Endothelial cell of umbilical vein (primary cell): ENCODE measurements around the gene MAST4. TPM values are rescaled to one million over a fixed set of nuclear protein-coding genes. Genes with fewer than 3 reads are reported as not detected.
A peak's percentile ranks its signal among the peaks of the same experiment; 100 is the strongest.

Source experiments
- BruUV-seq: library from RNA; stranded (reverse); fragments of 400-500 nt; replicated peaks from 2 replicates; lab custom pipeline; 2021; lab: Mats Ljungman, UMichigan
- CTCF ChIA-PET: fragments of 300-600, 350-600 bp; sonication (Branson Sonifier 250); formaldehyde crosslinking; loops from one replicate; lab custom pipeline; 2021; ENCODE audit warnings: antibody characterized with exemption, inconsistent platforms; lab: Charles Lee
- POLR2A ChIA-PET: fragments of 300-600, 350-600 bp; sonication (Branson Sonifier 250); formaldehyde crosslinking; loops from one replicate; lab custom pipeline; 2021; ENCODE audit warnings: antibody characterized with exemption, inconsistent platforms; lab: Charles Lee
- DNase-seq: peaks from one replicate; pipeline ENCODE4 v3.0.0-alpha.2; 2011; ENCODE audit warnings: low read depth, low spot score
- FAIRE-seq: peaks from 2 replicates; lab custom pipeline; 2011; peaks lifted over from hg19 to GRCh38; lab: Jason Lieb, UNC
- H2AFZ ChIP-seq: 2 replicates; pipeline ENCODE4 v1.6.0; 2012; ENCODE audit warnings: low read depth, low read length, control low read depth, inconsistent platforms
- H3K27ac ChIP-seq: 2 replicates; pipeline ENCODE4 v1.5.1; 2011; ENCODE audit warnings: low read depth, mild to moderate bottlenecking, control low read depth, low read length, moderate library complexity; ENCODE audit not compliant: insufficient read depth
- H3K27me3 ChIP-seq, 2 experiments: 2 replicates each; pipeline versions ENCODE4 v1.6.0 to v1.6.1; 2011; ENCODE audit warnings: low read length in 2 of 2, mixed read lengths in 1 of 2; ENCODE audit not compliant: control insufficient read depth in 2 of 2, insufficient read depth in 2 of 2
- H3K36me3 ChIP-seq, 2 experiments: 2 replicates in 1 of 2; 3 replicates in 1 of 2; pipeline ENCODE4 v1.5.1; 2011; ENCODE audit warnings: low read length in 2 of 2, mild to moderate bottlenecking in 1 of 2, moderate library complexity in 1 of 2; ENCODE audit not compliant: control insufficient read depth in 2 of 2, insufficient read depth in 2 of 2; ENCODE audit errors: extremely low read depth in 1 of 2
- H3K4me1 ChIP-seq: 3 replicates; pipeline ENCODE4 v1.5.1; 2011; ENCODE audit warnings: mild to moderate bottlenecking, low read length; ENCODE audit not compliant: control insufficient read depth, insufficient read depth; ENCODE audit errors: extremely low read depth
- H3K4me2 ChIP-seq: 2 replicates; pipeline ENCODE4 v1.6.1; 2011; ENCODE audit warnings: low read length, control low read depth, mixed read lengths; ENCODE audit not compliant: insufficient read depth
- H3K4me3 ChIP-seq, 3 experiments: fragments of 200-600 bp in 1 of 3; sonication (generic), shearing (Covaris generic) in 1 of 3; replicated peaks in 1 of 3; 2 replicates each; pipeline ENCODE4 v1.5.1; 2011 to 2016; ENCODE audit warnings: control low read depth in 3 of 3, low read length in 3 of 3, mild to moderate bottlenecking in 2 of 3, inconsistent platforms in 1 of 3, low read depth in 1 of 3, moderate library complexity in 1 of 3; ENCODE audit not compliant: insufficient read depth in 1 of 3
- H3K79me2 ChIP-seq: 2 replicates; pipeline ENCODE4 v1.6.0; 2012; ENCODE audit warnings: low read length, inconsistent platforms; ENCODE audit not compliant: control insufficient read depth, insufficient read depth
- H3K9ac ChIP-seq: replicated peaks from 2 replicates; pipeline ENCODE3; 2011; ENCODE audit warnings: low read length, control low read depth; ENCODE audit not compliant: insufficient read depth; ENCODE audit errors: extremely low read depth
- H3K9me1 ChIP-seq: replicated peaks from 3 replicates; pipeline ENCODE4 v1.6.0; 2011; ENCODE audit warnings: mild to moderate bottlenecking, low read length; ENCODE audit not compliant: control insufficient read depth, insufficient read depth; ENCODE audit errors: extremely low read depth
- H3K9me3 ChIP-seq: replicated peaks from 2 replicates; pipeline ENCODE4 v1.5.1; 2012; ENCODE audit warnings: low read length, inconsistent platforms; ENCODE audit not compliant: control insufficient read depth, insufficient read depth
- H4K20me1 ChIP-seq: replicated peaks from 2 replicates; pipeline ENCODE3; 2011; ENCODE audit warnings: mild to moderate bottlenecking, low read length; ENCODE audit not compliant: control insufficient read depth, insufficient read depth; ENCODE audit errors: extremely low read depth
- CTCF ChIP-seq, 2 donors: IDR thresholded peaks; 1 replicate in 1 of 2; 2 replicates in 1 of 2; pipeline ENCODE4 v1.5.1; 2011; ENCODE audit warnings: low read length in 2 of 2, mild to moderate bottlenecking in 2 of 2, moderate library complexity in 2 of 2, control low read depth in 1 of 2, inconsistent platforms in 1 of 2, low read depth in 1 of 2; ENCODE audit not compliant: insufficient read depth in 1 of 2; ENCODE audit errors: extremely low read depth in 1 of 2
- EZH2 ChIP-seq: IDR thresholded peaks from 2 replicates; pipeline ENCODE4 v1.6.1; 2012; ENCODE audit warnings: borderline replicate concordance, low read depth, mild to moderate bottlenecking, moderate library complexity, low read length, inconsistent platforms; ENCODE audit not compliant: severe bottlenecking
- FOS ChIP-seq: IDR thresholded peaks from 2 replicates; pipeline ENCODE4 v1.6.1; 2011; ENCODE audit warnings: mild to moderate bottlenecking, low read length, moderate library complexity, borderline replicate concordance; ENCODE audit not compliant: insufficient read depth
- GATA2 ChIP-seq: IDR thresholded peaks from 2 replicates; pipeline ENCODE4 v1.7.0; 2011; ENCODE audit warnings: low read depth, mild to moderate bottlenecking, moderate library complexity, mixed read lengths, low read length; ENCODE audit not compliant: insufficient read length, insufficient read depth
- JUN ChIP-seq: IDR thresholded peaks from 2 replicates; pipeline ENCODE4 v1.6.1; 2011; ENCODE audit warnings: borderline replicate concordance, low read depth; ENCODE audit not compliant: insufficient read length, insufficient read depth
- MAX ChIP-seq: IDR thresholded peaks from 2 replicates; pipeline ENCODE4 v1.6.1; 2011; ENCODE audit not compliant: insufficient read depth, insufficient read length
- MYC ChIP-seq: IDR thresholded peaks from one replicate; pipeline ENCODE4 v1.6.1; 2011; ENCODE audit warnings: mild to moderate bottlenecking, low read depth, low read length
- POLR2A ChIP-seq: IDR thresholded peaks from 2 replicates; pipeline ENCODE4 v1.6.1; 2012; ENCODE audit warnings: low read depth, mild to moderate bottlenecking, control low read depth, low read length
- POLR2AphosphoS5 ChIP-seq: IDR thresholded peaks from 2 replicates; pipeline ENCODE4 v1.6.1; 2012; ENCODE audit warnings: low read depth, mild to moderate bottlenecking, control low read depth, low read length, moderate library complexity; ENCODE audit not compliant: insufficient read depth
- dilution Hi-C: fragments of 300-500 bp; cut with MboI; formaldehyde crosslinking; loops from one replicate; pipeline ENCODE4 v1.15.0; 2019; ENCODE audit warnings: low sequenced_read_pairs; ENCODE audit not compliant: extremely low pct_ligation_motif_present
- intact Hi-C: fragments of 100-400 bp; cut with micrococcal nuclease; formaldehyde crosslinking; loops from one replicate; pipeline ENCODE4 v1.10.0; 2022
- polyA plus RNA-seq, 4 experiments: library from polyadenylated mRNA; depleted of rRNA in 3 of 4; stranded (reverse) in 3 of 4; unstranded in 1 of 4; fragments of >200 nt; gene quantifications; 2 replicates each; pipeline versions ENCODE4 v1.2.1 to v1.2.3, GENCODE V29; 2011 to 2012; ENCODE audit warnings: missing spikeins in 1 of 4
- total RNA-seq: library from RNA; stranded (reverse); gene quantifications from 2 replicates; pipeline ENCODE4 v1.2.3, GENCODE V29; 2021

MAST4 gene
- total and polyA plus RNA-seq, 2 donors (not counting 3 experiments of a cell fraction or from before 2014, with no cell fraction given): 40.2 to 116 TPM

- DNase-seq: peak; percentile 82
- ChIA-PET POLR2A (interaction anchor here (1.1 to 1.3 kb wide), 2 partner anchors 43 to 45 kb away, joined by 3 read pairs; no protein-coding TSS in a partner anchor), CTCF (interaction anchor here (1.0 to 1.9 kb wide), 6 partner anchors 10 to 44 kb away, joined by 3 to 8 read pairs (median 4); no protein-coding TSS in a partner anchor)
- Histone ChIP-seq H3K9me3 (no peaks in the 10 kb centered on the region), H3K27me3 (no peaks in the 10 kb centered on the region), H2AFZ (no peak overlapping the region), H3K36me3 (peaks cover 0 to 4% of the 10 kb centered on the region in 2 experiments), H3K27ac (peak overlapping the region; percentile 89), H3K79me2 (peaks cover 39% of the 10 kb centered on the region), H3K9ac (peak overlapping the region; percentile 75), H3K4me2 (peak overlapping the region; percentile 61), H3K9me1 (no peaks in the 10 kb centered on the region), H3K4me3 (peak overlapping the region in 1 of 3 experiments; percentile 30), H4K20me1 (no peaks in the 10 kb centered on the region), H3K4me1 (peaks cover 68% of the 10 kb centered on the region)
- TSS peak; percentile 16 for BruUV-seq
- intact Hi-C loops (loop anchor here (1.0 to 2.0 kb wide), 3 partner anchors 45 to 71 kb away; no protein-coding TSS in a partner anchor), dilution Hi-C loops (no loop called here)
- TF ChIP-seq JUN (peak; percentile 82), MAX (peak; percentile 59), FOS (peak; percentile 68), GATA2 (peak; percentile 2), CTCF (IDR thresholded peaks at IDR 0.05; ENCODE audit: extremely low read depth in 1 of 2, insufficient read depth in 1 of 2, low read depth in 1 of 2, low read length in 2 of 2) (no peak), MYC (no peak), EZH2 (no peak), POLR2A (no peak), POLR2AphosphoS5 (no peak)
- peak; percentile 67 for FAIRE-seq
These were observed 463.7 kb downstream of the MAST4 start for GRCh38 chr5:67059744-67060490.
